Esophagus squamous epithelium (tissue), 4 donors: ENCODE results near the gene LY86.

Experiments
- CTCF ChIP-seq, 6 experiments: fragments of 450-650 bp in 4 of 6; fragments of 200-600 bp in 2 of 6; sonication (generic) in 2 of 6; IDR thresholded peaks; one replicate each; pipeline ENCODE4 v1.5.1; 2016 to 2019; ENCODE audit warnings: antibody characterized with exemption in 6 of 6, mild to moderate bottlenecking in 4 of 6, moderate library complexity in 4 of 6
- POLR2A ChIP-seq, 4 donors: fragments of 450-650 bp; IDR thresholded peaks; one replicate each; pipeline ENCODE4 v1.6.1; 2017; ENCODE audit warnings: antibody characterized with exemption in 4 of 4, mild to moderate bottlenecking in 4 of 4, moderate library complexity in 3 of 4

GRCh38 chr6:6604015-6604414 lies 15.5 kb downstream of the LY86 start:
- no peak for TF ChIP-seq CTCF (IDR thresholded peaks at IDR 0.05)
- no peak for TF ChIP-seq POLR2A (IDR thresholded peaks at IDR 0.05)
